Prostate gland (tissue), 2 donors: ENCODE measurements around the gene SSR4.
"Not testable (repeated sequence)": the region's sequence is repeated elsewhere in the genome, so short reads cannot be mapped to it uniquely, and the experiment has no call there.

Experiments
- POLR2A ChIP-seq: fragments of 450-650 bp; IDR thresholded peaks from one replicate; pipeline ENCODE4 v1.6.1; 2016; ENCODE audit warnings: antibody characterized with exemption, mild to moderate bottlenecking
- POLR2AphosphoS5 ChIP-seq: sonication (generic); formaldehyde crosslinking; IDR thresholded peaks from one replicate; pipeline ENCODE4 v1.6.1; 2017; ENCODE audit warnings: antibody characterized with exemption
- TF ChIP-seq, protein P1 (sequence below), 4 experiments: fragments of 200-600 bp in 2 of 4; fragments of 450-650 bp in 2 of 4; sonication (generic) in 2 of 4; IDR thresholded peaks; 1 replicate in 3 of 4; 2 replicates in 1 of 4; pipeline ENCODE4 v1.5.1; 2016 to 2019; ENCODE audit warnings: antibody characterized with exemption in 4 of 4, mild to moderate bottlenecking in 2 of 4, moderate library complexity in 2 of 4

DNA sequence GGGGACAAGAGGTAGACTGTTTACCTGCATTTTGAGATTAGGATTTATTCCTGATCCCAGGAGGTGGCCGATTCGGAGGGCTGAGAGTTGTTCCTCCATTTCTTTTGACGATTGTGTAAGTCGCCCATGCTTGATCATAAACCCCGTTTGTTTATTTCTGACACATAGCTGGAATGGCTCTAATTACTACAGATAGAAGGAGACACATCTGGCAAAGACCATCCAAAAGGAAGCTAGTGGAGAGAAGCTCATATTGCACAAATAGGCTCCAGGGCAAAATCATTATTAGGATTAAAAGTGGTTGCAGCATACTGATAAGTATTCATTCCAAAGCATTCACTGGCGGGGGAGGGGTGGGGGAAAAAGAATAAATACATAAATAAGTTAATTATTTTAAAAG is 47.5 kb upstream of the SSR4 start:
- TF ChIP-seq, protein P1, sequence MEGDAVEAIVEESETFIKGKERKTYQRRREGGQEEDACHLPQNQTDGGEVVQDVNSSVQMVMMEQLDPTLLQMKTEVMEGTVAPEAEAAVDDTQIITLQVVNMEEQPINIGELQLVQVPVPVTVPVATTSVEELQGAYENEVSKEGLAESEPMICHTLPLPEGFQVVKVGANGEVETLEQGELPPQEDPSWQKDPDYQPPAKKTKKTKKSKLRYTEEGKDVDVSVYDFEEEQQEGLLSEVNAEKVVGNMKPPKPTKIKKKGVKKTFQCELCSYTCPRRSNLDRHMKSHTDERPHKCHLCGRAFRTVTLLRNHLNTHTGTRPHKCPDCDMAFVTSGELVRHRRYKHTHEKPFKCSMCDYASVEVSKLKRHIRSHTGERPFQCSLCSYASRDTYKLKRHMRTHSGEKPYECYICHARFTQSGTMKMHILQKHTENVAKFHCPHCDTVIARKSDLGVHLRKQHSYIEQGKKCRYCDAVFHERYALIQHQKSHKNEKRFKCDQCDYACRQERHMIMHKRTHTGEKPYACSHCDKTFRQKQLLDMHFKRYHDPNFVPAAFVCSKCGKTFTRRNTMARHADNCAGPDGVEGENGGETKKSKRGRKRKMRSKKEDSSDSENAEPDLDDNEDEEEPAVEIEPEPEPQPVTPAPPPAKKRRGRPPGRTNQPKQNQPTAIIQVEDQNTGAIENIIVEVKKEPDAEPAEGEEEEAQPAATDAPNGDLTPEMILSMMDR (IDR thresholded peaks at IDR 0.05): not testable (repeated sequence)
- not testable (repeated sequence) for TF ChIP-seq POLR2AphosphoS5, POLR2A
